SU-DHL-6 (cell line): ENCODE measurements around the gene CSRNP3.

Source experiments
- H2AFZ ChIP-seq: fragments of 200-600 bp; sonication (generic); 2 replicates; pipeline ENCODE4 v1.6.1; 2014; ENCODE audit warnings: low read depth, mild to moderate bottlenecking, moderate library complexity, mixed read lengths, antibody characterized with exemption, low read length; ENCODE audit not compliant: severe bottlenecking
- H3F3A ChIP-seq: fragments of 200-600 bp; shearing (Covaris generic); 2 replicates; pipeline ENCODE4 v1.6.0; 2016; ENCODE audit warnings: antibody characterized with exemption, mild to moderate bottlenecking; ENCODE audit not compliant: insufficient read depth
- H3K27ac ChIP-seq: fragments of 200-600 bp; sonication (generic); 2 replicates; pipeline ENCODE4 v1.5.1; 2016; ENCODE audit warnings: low read depth, mild to moderate bottlenecking, low read length, moderate library complexity, mixed read lengths
- H3K27me3 ChIP-seq: fragments of 200-600 bp; sonication (generic), shearing (Covaris generic); 2 replicates; pipeline ENCODE4 v1.6.0; 2014; ENCODE audit warnings: mild to moderate bottlenecking, low read length
- H3K36me3 ChIP-seq: fragments of 200-600 bp; sonication (generic); 2 replicates; pipeline ENCODE4 v1.6.1; 2014; ENCODE audit warnings: mild to moderate bottlenecking, low read length, mixed read lengths
- H3K4me2 ChIP-seq: fragments of 300-600, 200-600 bp; shearing (Covaris generic), sonication (generic); 2 replicates; pipeline ENCODE4 v1.6.0; 2014; ENCODE audit warnings: low read length, low read depth, mild to moderate bottlenecking; ENCODE audit not compliant: poor library complexity, severe bottlenecking
- H3K4me3 ChIP-seq: fragments of 200-600 bp; sonication (generic); 2 replicates; pipeline ENCODE4 v1.5.1; 2014; ENCODE audit warnings: antibody characterized with exemption, low read length, mild to moderate bottlenecking, mixed read lengths; ENCODE audit not compliant: insufficient read depth, poor library complexity, severe bottlenecking
- H3K79me2 ChIP-seq: fragments of 200-600 bp; sonication (generic); 2 replicates; pipeline ENCODE4 v1.6.1; 2014; ENCODE audit warnings: mild to moderate bottlenecking, low read length, moderate library complexity; ENCODE audit not compliant: insufficient read depth
- H3K9ac ChIP-seq: fragments of 200-600 bp; sonication (generic); 2 replicates; pipeline ENCODE4 v1.7.0; 2014; ENCODE audit warnings: mild to moderate bottlenecking, low read length
- H3K9me2 ChIP-seq: fragments of 200-600 bp; sonication (generic); replicated peaks from 2 replicates; pipeline ENCODE4 v1.6.1; 2014; ENCODE audit warnings: low read length; ENCODE audit not compliant: insufficient read depth
- H3K9me3 ChIP-seq: fragments of 200-600 bp; sonication (generic); 2 replicates; pipeline ENCODE4 v1.6.1; 2014; ENCODE audit warnings: low read length, mixed read lengths; ENCODE audit not compliant: insufficient read depth
- H4K20me1 ChIP-seq: fragments of 200-600 bp; sonication (generic); 2 replicates; pipeline ENCODE4 v1.6.1; 2014; ENCODE audit warnings: low read depth, mild to moderate bottlenecking, antibody characterized with exemption, low read length, moderate library complexity, mixed read lengths
- CTCF ChIP-seq: fragments of 200-600 bp; sonication (generic); IDR thresholded peaks from one replicate; pipeline ENCODE4 v1.5.1; 2017; ENCODE audit warnings: antibody characterized with exemption, mild to moderate bottlenecking, low read length, moderate library complexity; ENCODE audit not compliant: insufficient read depth, poor library complexity, severe bottlenecking
- EZH2phosphoT487 ChIP-seq: fragments of 200-600 bp; sonication (generic), shearing (Covaris generic); conservative IDR thresholded peaks from 2 replicates; pipeline ENCODE4 v1.6.1; 2018; ENCODE audit warnings: mild to moderate bottlenecking, antibody characterized with exemption, low read length, moderate library complexity, mixed read lengths

Gene CSRNP3

GRCh38 chr2:165518611-165519010 is 49.1 kb downstream of the CSRNP3 start:
- no peak overlapping the region for H3K4me2 ChIP-seq
- H4K20me1 ChIP-seq: peaks cover 3% of the 10 kb centered on the region; the same call in 1 of the 2 replicates
- no peak overlapping the region for H3K4me3 ChIP-seq
- TF ChIP-seq EZH2phosphoT487 (no peak), CTCF (no peak)
- H3F3A ChIP-seq: no peaks in the 10 kb centered on the region
- H3K79me2 ChIP-seq: no peaks in the 10 kb centered on the region
- H3K27me3 ChIP-seq: no peaks in the 10 kb centered on the region
- no peaks in the 10 kb centered on the region for H3K9me3 ChIP-seq
- no peaks in the 10 kb centered on the region for H3K9me2 ChIP-seq
- H2AFZ ChIP-seq: no peak overlapping the region
- H3K9ac ChIP-seq: no peak overlapping the region
- H3K36me3 ChIP-seq: no peaks in the 10 kb centered on the region
- H3K27ac ChIP-seq: no peak overlapping the region

GRCh38 chr2:165522719-165523118 is 53.2 kb downstream of the CSRNP3 start:
- Histone ChIP-seq H3K9me3 (no peaks in the 10 kb centered on the region), H3K4me3 (no peak overlapping the region), H4K20me1 (peaks cover 3% of the 10 kb centered on the region; the same call in 1 of the 2 replicates), H3K9ac (no peak overlapping the region), H3K27ac (no peak overlapping the region), H2AFZ (no peak overlapping the region), H3K27me3 (no peaks in the 10 kb centered on the region), H3K4me2 (no peak overlapping the region), H3K36me3 (no peaks in the 10 kb centered on the region), H3K79me2 (no peaks in the 10 kb centered on the region), H3F3A (no peaks in the 10 kb centered on the region), H3K9me2 (no peaks in the 10 kb centered on the region)
- no peak for TF ChIP-seq EZH2phosphoT487
- no peak for TF ChIP-seq CTCF

- Histone ChIP-seq H3K4me3 (no peak overlapping the region), H3K79me2 (no peaks in the 10 kb centered on the region), H3F3A (no peaks in the 10 kb centered on the region), H3K4me2 (no peak overlapping the region), H3K9me3 (no peaks in the 10 kb centered on the region), H3K27me3 (no peaks in the 10 kb centered on the region), H3K9ac (no peak overlapping the region), H3K9me2 (no peaks in the 10 kb centered on the region), H4K20me1 (no peaks in the 10 kb centered on the region), H2AFZ (no peak overlapping the region), H3K36me3 (no peaks in the 10 kb centered on the region), H3K27ac (no peak overlapping the region)
- TF ChIP-seq CTCF: no peak
- TF ChIP-seq EZH2phosphoT487: no peak
These were observed 55.2 kb downstream of the CSRNP3 start for GRCh38 chr2:165524720-165525119.

GRCh38 chr2:165528691-165529090 is 59.2 kb downstream of the CSRNP3 start:
- Histone ChIP-seq H3K9me2 (no peaks in the 10 kb centered on the region), H3K36me3 (no peaks in the 10 kb centered on the region), H3F3A (no peaks in the 10 kb centered on the region), H3K27ac (no peak overlapping the region), H3K4me3 (no peak overlapping the region), H3K27me3 (no peaks in the 10 kb centered on the region), H2AFZ (no peak overlapping the region), H4K20me1 (no peaks in the 10 kb centered on the region), H3K9me3 (no peaks in the 10 kb centered on the region), H3K9ac (no peak overlapping the region), H3K79me2 (no peaks in the 10 kb centered on the region), H3K4me2 (no peak overlapping the region)
- TF ChIP-seq CTCF: no peak
- no peak for TF ChIP-seq EZH2phosphoT487
